Fibroblast of lung (primary cell): ENCODE results near the gene ANO1.

Experiments
- CTCF ChIP-seq, 2 donors: IDR thresholded peaks in 1 of 2; conservative IDR thresholded peaks in 1 of 2; 1 replicate in 1 of 2; 2 replicates in 1 of 2; pipeline ENCODE4 v1.5.1; 2011 to 2012; ENCODE audit warnings: low read length in 2 of 2, control low read depth in 1 of 2, inconsistent platforms in 1 of 2, low read depth in 1 of 2, mild to moderate bottlenecking in 1 of 2
- EZH2 ChIP-seq: IDR thresholded peaks from 2 replicates; pipeline ENCODE4 v1.5.1; 2012; ENCODE audit warnings: low read length, control low read depth, mild to moderate bottlenecking; ENCODE audit errors: missing control alignments

- TF ChIP-seq CTCF (conservative IDR thresholded peaks at IDR 0.05 in 1 of 2, IDR thresholded peaks at IDR 0.05 in 1 of 2; ENCODE audit: low read depth in 1 of 2, low read length in 2 of 2), result no peak
- no peak for TF ChIP-seq EZH2
These were observed 69.6 kb downstream of the ANO1 start for GRCh38 chr11:70147668-70148067.
